HG03521 (cell line): ENCODE measurements around the gene TRIM71.
"Not testable (repeated sequence)": the region's sequence is repeated elsewhere in the genome, so short reads cannot be mapped to it uniquely, and the experiment has no call there.

Source experiments
- ATAC-seq: cut with Tn5 transposase; IDR thresholded peaks from one replicate; pipeline ENCODE4 v1.9.1; 2021; ENCODE audit warnings: mild to moderate bottlenecking, moderate library complexity; ENCODE audit not compliant: unreplicated experiment

Gene TRIM71

GRCh38 chr3:32817558-32818228 is at the start of gene TRIM71:
Gene TRIM71 (plus strand): TSS chr3:32817997. CDS start chr3:32818081, 84 bp downstream.
- ATAC-seq = no peak

GRCh38 chr3:32778389-32778788 is 39.4 kb upstream of the TRIM71 start:
- ATAC-seq = no peak

- no peak for ATAC-seq
Observed at GRCh38 chr3:32780071-32780734, 37.6 kb upstream of the TRIM71 start.

- ATAC-seq = peak; percentile 22
Observed at GRCh38 chr3:32780735-32781210, 37.0 kb upstream of the TRIM71 start.

DNA sequence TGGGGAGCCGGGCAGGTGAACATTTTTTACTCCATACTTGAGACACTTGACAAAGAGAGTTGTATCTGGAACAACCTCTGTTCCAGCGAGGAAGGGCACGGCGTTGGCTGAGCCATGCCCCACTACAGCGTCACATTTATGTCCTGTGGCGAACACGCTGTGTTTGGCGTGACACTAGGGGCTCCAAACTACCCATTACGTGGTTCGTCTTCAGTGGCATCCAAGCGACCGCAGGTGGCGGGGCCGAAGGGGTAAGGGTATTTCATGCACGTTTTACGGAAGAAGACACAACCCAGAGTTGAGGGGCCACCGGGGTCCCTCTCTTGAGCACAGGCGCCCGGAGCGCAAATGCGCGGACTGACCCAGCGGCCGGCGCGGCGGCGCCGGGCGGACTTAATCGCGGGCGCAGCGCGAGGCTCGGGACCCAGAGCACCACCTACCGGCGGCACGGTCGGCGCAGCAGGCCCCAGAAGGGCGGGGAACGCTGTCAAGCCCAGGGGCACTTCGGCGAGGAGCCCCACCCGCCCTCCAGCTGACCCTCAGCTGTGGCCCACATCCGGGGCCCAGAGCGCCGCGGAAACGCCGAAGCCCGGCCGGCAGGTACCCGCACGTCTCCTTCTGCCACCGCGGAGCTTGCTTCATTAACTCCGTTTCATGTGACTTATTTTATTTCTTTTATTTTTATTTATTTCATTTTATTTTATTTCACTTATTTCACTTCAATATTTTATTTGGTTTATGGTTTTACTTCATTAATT is 36.4 kb upstream of the TRIM71 start:
- peak; percentile 96 for ATAC-seq

- not testable (repeated sequence) for ATAC-seq
Observed at GRCh38 chr3:32781969-32782270, 35.9 kb upstream of the TRIM71 start.

DNA sequence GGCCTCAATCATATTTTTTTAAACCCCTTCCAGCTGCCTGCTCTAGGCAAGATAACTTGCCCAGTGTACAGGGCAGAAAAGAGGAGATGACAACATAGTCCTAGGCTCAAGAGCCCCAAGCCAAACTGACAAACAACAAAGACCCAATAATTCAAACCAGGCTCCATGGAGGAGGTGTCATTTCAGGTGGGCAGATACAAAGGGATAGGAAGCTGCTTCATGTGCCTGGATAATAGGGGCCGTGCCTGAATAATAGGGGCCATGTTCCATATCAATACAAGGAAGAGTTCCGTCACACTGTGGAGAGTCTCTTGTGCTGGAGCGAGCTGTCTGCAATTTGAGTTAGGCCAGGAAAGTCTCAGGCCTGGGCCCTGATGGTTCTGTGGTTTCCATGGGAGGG is 35.4 kb upstream of the TRIM71 start:
- ATAC-seq = no peak

- no peak for ATAC-seq
Observed at GRCh38 chr3:32791833-32792232, 26.0 kb upstream of the TRIM71 start.

DNA sequence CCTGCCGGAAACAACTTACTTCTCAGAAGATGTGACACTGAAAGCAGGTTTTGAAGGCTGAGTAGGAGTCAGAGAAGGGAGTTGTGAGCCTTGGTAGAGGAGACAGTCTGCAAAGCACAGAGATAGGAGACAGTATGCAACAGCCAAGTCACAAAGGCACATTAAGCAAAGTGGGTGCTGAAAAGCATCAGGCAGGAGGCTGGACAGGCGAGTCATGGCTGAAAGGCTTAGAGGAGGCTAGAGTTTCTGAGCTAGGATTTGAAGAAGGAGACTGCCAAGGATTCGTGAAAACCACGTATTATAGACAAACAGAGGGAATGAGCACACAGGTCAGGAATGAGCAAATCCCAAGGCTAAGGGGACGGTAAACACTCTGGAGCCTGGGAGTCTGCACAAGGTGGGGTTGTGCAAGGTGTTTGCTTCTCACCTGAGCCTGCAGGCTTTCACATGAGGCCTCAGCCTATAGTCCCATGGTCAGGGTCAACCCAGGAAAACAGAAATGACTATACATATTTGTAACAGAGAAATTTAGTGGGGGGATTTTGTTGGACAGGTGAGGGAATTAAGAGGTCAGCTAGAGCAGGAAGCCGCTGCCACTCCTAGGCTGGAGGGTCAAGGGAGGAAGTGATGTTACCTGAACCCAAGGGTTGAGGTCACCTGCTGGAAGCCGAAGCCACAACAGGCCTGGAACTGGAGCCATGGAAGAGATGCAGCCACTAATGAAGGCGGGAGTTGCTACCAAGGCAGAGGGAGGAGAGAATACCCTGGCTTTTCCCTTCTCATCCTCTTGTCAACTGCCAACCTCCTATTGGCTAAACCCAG is 23.1 kb upstream of the TRIM71 start:
- no peak for ATAC-seq

DNA sequence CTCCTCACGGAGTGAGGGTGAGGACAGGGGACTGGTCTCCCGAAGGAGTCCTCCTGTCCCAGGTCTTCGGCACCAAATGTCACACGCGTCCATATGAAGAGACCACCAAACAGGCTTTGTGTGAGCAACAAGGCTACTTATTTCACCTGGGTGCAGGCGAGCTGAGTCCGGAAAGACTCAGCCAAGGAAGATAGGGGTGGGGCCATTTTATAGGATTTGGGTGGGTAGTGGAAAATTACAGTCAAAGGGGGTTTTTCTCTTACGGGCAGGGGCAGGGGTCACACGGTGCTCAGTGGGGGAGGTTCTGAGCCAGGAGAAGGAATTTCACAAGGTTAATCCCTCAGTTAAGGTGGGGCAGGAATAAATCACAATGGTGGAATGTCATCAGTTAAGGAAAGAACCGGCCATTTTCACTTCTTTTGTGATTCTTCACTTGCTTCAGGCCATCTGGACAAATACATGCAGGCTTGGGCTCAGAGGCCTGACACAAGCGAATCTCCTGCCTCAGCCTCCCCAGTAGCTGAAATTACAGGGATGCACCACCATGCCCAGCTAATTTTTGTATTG is 21.3 kb upstream of the TRIM71 start:
- ATAC-seq = not testable (repeated sequence)

DNA sequence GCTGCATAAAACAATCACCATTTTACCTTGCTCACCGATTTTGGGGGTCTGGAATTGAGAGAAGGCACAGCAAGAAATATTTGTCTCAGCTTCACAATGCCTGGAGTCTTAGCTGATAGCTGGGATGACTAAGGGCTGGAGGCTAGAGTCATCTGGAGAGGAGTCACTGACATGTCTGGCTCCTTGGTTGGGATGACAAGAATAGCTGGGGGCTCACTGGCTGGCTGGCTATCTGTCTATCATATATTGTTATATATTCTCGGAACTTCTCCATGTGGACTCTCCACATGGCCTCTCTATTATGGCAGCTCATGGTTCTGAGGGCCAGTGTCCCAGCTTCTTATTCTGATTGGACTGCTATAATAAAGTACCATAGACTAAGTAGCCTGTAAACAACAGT is 20.0 kb upstream of the TRIM71 start:
- no peak for ATAC-seq

DNA sequence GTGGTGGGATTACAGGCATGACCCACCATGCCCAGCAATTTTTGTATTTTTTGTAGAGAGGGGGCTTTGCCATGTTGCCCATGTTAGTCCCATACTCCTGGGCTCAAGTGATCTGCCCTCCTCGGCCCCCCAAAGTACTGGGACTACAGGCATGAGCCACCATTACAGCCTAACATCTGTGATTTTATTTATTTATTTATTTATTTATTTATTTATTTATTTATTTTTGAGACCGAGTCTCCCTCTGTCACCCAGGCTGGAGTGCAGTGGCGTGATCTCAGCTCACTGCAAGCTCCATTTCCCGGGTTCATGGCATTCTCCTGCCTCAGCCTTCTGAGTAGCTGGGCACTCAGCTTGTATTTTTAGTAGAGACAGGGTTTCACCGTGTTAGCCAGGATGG is 16.4 kb upstream of the TRIM71 start:
- ATAC-seq = not testable (repeated sequence)

DNA sequence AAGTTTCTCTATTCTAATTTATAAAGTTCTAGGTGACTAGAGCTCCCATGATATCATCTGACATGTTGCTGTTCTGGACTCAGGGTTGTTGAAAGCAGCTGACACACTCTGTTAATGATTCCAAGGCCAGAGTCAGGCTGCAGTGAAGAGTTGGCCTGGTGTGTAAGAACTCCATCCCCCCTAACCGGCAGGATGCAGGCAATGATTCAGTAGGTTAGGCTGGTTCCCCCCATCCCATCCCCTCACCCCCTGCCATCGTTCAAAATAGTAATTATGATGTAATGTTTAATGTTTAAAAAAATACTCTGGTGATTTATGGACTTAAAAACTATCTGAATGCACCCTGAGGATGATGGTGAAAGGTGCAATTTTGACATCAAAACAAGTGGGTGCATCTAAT is 4.6 kb upstream of the TRIM71 start:
- ATAC-seq = no peak

GRCh38 chr3:32814361-32814760 is 3.4 kb upstream of the TRIM71 start:
- ATAC-seq = no peak

- ATAC-seq = no peak
Observed at GRCh38 chr3:32815841-32816438, 1.9 kb upstream of the TRIM71 start.

- no peak for ATAC-seq
Observed at GRCh38 chr3:32816439-32817256, 1.1 kb upstream of the TRIM71 start.

- ATAC-seq = no peak
Observed at GRCh38 chr3:32817257-32817557, 590 bp upstream of the TRIM71 start.

GRCh38 chr3:32818229-32818969 is 602 bp downstream of the TRIM71 start:
- no peak for ATAC-seq

- ATAC-seq = no peak
Observed at GRCh38 chr3:32818970-32819511, 1.2 kb downstream of the TRIM71 start.
